ENCODE measurements around the gene ZNF227.
"Not testable (repeated sequence)": the region's sequence is repeated elsewhere in the genome, so short reads cannot be mapped to it uniquely, and the experiment has no call there.

Gene ZNF227

GRCh38 chr19:44236384-44236783 lies 24.1 kb downstream of the ZNF227 start:
- DNase-seq (ENCODE audit: low read depth in 4 of 4, low spot score in 1 of 4): no peak

DNA sequence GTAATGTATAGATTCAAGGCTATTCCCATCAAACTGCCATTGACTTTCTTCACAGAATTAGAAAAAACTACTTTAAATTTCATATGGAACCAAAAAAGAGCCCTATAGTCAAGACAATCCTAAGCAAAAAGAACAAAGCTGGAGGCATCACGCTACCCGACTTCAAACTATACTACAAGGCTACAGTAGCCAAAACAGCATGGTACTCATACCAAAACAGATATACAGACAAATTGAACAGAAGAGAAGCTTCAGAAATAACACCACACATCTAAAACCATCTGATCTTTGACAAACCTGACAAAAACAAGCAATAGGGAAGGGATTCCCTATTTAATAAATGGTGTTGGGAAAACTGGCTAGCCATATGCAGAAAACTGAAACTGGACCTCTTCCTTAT lies 40.0 kb downstream of the ZNF227 start:
- DNase-seq (ENCODE audit: low read depth in 4 of 4, low spot score in 1 of 4): not testable (repeated sequence)

DNA sequence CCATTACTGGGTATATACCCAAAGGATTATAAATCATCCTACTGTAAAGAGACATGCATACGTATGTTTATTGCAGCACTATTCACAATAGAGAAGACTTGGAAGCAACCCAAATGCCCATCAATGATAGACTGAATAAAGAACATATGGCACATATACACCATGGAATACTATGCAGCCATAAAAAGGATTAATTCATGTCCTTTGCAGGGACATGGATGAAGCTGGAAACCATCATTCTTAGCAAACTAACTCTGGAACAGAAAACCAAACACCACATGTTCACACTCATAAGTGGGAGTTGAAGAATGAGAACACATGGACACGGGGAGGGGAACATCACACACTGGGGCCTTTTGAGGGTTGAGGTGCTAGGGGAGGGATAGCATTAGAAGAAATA lies 41.1 kb downstream of the ZNF227 start:
- DNase-seq (ENCODE audit: low read depth in 4 of 4, low spot score in 1 of 4): not testable (repeated sequence)

DNA sequence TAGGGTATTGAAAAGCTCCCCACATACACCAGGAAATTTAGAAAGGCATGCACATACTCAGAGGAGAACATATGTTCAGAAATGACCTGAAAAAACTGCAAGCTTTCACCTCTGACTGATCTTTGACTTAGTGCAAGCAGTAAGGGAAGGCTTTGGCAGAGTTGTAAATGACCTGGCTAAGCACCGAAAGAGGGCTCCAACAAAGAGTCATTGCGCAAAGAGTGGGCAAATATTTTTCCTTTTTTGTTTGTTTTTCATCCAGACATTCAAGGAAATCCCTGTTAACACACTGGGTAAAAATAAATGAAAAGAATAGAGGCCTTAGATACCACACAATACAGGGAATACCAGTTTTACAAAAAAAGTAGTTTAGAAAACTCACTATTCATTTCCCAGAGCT lies 42.2 kb downstream of the ZNF227 start:
- no peak for DNase-seq (ENCODE audit: low read depth in 4 of 4, low spot score in 1 of 4)

- no peak for DNase-seq (ENCODE audit: low read depth in 4 of 4, low spot score in 1 of 4)
These were observed 43.5 kb downstream of the ZNF227 start for GRCh38 chr19:44255705-44256411.

DNA sequence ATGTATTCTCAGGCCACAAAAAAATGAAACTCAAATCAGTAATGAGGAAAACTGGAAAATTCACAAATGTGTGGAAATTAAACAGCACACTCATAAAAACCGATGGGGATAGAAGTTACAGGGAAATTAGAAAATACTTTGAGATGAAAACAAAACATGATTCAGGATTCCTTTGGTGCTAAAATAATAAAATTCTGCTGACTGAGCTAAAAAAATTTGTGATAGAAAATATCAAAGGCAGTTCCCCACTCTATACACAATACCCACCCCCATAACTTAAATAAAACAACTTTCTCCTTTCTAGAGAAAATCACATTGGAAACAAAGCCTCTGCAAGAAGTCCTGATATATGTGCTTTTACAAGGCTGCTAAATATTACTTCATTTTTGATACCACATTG lies 45.8 kb downstream of the ZNF227 start:
- DNase-seq (ENCODE audit: low read depth in 4 of 4, low spot score in 1 of 4): no peak

- no peak for DNase-seq (ENCODE audit: low read depth in 4 of 4, low spot score in 1 of 4)
These were observed 46.6 kb downstream of the ZNF227 start for GRCh38 chr19:44258835-44259413.

DNA sequence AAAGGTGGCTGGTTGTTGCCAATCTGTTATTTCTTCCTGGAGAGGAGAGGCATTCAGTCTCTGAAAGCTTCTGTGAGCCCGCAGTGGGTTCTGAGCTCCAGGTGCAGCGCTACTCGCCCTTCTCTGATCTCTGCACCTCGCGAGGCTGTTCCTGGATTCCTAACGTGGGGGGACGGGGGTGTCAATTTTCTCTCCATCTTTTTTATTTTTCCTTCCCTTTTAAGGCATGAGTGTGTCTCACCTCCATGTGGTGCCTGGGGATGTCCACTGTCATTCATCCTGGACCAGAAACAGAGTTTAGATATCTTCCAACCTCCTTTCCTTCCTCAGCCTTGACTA lies 48.0 kb downstream of the ZNF227 start:
- no peak for DNase-seq (ENCODE audit: low read depth in 4 of 4, low spot score in 1 of 4)

GRCh38 chr19:44260695-44261446 lies 48.5 kb downstream of the ZNF227 start:
- no peak for DNase-seq (ENCODE audit: low read depth in 4 of 4, low spot score in 1 of 4)

DNA sequence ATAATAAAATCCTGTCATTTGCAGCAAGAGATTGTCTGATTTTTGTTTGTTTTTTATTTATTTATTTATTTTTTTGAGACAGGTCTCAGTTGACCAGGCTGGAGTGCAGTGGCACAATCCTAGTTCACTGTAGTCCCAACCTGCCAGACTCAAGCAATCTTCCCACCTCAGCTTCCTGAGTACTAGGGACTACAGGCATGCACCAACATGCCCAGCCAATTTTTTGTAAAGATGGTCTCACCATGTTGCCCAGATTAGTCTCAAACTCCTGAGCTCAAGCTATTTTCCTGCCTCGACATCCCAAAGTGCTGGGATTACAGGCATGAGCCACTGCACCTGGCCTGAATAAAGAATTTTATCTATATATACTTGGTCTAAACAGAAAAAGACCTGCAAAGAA lies 65.0 kb downstream of the ZNF227 start:
- DNase-seq (ENCODE audit: low read depth in 4 of 4, low spot score in 1 of 4): no peak

- DNase-seq (ENCODE audit: low read depth in 4 of 4, low spot score in 1 of 4): no peak
These were observed 65.9 kb downstream of the ZNF227 start for GRCh38 chr19:44278181-44278690.

DNA sequence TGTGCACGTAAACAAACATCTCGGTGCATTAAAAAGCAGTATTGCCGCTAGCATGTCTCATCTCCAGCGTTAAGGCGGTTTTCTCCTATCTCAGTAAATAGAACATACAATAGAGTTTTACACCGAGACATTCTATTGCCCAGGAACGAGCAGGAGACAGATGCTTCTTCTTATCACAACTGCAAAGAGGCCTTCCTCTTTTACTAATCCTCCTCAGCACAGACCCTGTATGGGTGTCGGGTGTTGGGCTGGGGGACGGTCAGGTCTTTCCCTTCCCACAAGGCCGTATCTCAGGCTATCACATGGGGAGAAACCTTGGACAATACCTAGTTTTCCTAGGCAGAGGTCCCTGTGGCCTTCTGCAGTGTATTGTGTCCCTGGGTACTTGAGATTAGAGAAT lies 68.6 kb downstream of the ZNF227 start:
- no peak for DNase-seq (ENCODE audit: low read depth in 4 of 4, low spot score in 1 of 4)

DNA sequence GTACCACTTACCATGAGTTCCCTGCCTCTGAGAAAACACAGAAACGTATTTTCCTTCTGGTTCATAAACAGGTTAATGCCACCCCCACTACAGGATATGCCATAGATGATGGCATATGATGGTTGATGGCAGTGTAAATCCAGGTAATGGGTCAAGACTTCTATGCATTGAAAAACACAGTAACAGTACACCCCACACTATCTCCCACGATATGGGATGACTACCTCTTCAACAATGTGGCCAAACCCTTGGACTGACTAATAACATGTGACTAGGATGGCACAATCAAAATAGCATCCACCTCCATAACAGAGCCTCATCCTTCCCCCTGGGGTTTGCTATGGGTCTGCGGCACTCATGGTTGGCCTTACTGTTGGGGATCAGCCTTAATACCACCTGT lies 70.5 kb downstream of the ZNF227 start:
- no peak for DNase-seq (ENCODE audit: low read depth in 4 of 4, low spot score in 1 of 4)

- no peak for DNase-seq (ENCODE audit: low read depth in 4 of 4, low spot score in 1 of 4)
These were observed 72.6 kb downstream of the ZNF227 start for GRCh38 chr19:44284968-44285367.
